ENCODE data around the gene MUC6. TPM values are rescaled to one million over a fixed set of nuclear protein-coding genes. Genes with fewer than 3 reads are reported as not detected.

MUC6 gene
- total and polyA plus RNA-seq, 2 of the 8 experiments (the other 6 are each of a cell fraction or from before 2014, with no cell fraction given): not detected

GRCh38 chr11:1010551-1011319 is 25.8 kb downstream of the MUC6 start (continued):
- TF ChIP-seq, protein P1, sequence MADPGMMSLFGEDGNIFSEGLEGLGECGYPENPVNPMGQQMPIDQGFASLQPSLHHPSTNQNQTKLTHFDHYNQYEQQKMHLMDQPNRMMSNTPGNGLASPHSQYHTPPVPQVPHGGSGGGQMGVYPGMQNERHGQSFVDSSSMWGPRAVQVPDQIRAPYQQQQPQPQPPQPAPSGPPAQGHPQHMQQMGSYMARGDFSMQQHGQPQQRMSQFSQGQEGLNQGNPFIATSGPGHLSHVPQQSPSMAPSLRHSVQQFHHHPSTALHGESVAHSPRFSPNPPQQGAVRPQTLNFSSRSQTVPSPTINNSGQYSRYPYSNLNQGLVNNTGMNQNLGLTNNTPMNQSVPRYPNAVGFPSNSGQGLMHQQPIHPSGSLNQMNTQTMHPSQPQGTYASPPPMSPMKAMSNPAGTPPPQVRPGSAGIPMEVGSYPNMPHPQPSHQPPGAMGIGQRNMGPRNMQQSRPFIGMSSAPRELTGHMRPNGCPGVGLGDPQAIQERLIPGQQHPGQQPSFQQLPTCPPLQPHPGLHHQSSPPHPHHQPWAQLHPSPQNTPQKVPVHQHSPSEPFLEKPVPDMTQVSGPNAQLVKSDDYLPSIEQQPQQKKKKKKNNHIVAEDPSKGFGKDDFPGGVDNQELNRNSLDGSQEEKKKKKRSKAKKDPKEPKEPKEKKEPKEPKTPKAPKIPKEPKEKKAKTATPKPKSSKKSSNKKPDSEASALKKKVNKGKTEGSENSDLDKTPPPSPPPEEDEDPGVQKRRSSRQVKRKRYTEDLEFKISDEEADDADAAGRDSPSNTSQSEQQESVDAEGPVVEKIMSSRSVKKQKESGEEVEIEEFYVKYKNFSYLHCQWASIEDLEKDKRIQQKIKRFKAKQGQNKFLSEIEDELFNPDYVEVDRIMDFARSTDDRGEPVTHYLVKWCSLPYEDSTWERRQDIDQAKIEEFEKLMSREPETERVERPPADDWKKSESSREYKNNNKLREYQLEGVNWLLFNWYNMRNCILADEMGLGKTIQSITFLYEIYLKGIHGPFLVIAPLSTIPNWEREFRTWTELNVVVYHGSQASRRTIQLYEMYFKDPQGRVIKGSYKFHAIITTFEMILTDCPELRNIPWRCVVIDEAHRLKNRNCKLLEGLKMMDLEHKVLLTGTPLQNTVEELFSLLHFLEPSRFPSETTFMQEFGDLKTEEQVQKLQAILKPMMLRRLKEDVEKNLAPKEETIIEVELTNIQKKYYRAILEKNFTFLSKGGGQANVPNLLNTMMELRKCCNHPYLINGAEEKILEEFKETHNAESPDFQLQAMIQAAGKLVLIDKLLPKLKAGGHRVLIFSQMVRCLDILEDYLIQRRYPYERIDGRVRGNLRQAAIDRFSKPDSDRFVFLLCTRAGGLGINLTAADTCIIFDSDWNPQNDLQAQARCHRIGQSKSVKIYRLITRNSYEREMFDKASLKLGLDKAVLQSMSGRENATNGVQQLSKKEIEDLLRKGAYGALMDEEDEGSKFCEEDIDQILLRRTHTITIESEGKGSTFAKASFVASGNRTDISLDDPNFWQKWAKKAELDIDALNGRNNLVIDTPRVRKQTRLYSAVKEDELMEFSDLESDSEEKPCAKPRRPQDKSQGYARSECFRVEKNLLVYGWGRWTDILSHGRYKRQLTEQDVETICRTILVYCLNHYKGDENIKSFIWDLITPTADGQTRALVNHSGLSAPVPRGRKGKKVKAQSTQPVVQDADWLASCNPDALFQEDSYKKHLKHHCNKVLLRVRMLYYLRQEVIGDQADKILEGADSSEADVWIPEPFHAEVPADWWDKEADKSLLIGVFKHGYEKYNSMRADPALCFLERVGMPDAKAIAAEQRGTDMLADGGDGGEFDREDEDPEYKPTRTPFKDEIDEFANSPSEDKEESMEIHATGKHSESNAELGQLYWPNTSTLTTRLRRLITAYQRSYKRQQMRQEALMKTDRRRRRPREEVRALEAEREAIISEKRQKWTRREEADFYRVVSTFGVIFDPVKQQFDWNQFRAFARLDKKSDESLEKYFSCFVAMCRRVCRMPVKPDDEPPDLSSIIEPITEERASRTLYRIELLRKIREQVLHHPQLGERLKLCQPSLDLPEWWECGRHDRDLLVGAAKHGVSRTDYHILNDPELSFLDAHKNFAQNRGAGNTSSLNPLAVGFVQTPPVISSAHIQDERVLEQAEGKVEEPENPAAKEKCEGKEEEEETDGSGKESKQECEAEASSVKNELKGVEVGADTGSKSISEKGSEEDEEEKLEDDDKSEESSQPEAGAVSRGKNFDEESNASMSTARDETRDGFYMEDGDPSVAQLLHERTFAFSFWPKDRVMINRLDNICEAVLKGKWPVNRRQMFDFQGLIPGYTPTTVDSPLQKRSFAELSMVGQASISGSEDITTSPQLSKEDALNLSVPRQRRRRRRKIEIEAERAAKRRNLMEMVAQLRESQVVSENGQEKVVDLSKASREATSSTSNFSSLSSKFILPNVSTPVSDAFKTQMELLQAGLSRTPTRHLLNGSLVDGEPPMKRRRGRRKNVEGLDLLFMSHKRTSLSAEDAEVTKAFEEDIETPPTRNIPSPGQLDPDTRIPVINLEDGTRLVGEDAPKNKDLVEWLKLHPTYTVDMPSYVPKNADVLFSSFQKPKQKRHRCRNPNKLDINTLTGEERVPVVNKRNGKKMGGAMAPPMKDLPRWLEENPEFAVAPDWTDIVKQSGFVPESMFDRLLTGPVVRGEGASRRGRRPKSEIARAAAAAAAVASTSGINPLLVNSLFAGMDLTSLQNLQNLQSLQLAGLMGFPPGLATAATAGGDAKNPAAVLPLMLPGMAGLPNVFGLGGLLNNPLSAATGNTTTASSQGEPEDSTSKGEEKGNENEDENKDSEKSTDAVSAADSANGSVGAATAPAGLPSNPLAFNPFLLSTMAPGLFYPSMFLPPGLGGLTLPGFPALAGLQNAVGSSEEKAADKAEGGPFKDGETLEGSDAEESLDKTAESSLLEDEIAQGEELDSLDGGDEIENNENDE (IDR thresholded peaks at IDR 0.05; ENCODE audit: insufficient replicate concordance, low read length): no peak
- TF ChIP-seq, protein P2, sequence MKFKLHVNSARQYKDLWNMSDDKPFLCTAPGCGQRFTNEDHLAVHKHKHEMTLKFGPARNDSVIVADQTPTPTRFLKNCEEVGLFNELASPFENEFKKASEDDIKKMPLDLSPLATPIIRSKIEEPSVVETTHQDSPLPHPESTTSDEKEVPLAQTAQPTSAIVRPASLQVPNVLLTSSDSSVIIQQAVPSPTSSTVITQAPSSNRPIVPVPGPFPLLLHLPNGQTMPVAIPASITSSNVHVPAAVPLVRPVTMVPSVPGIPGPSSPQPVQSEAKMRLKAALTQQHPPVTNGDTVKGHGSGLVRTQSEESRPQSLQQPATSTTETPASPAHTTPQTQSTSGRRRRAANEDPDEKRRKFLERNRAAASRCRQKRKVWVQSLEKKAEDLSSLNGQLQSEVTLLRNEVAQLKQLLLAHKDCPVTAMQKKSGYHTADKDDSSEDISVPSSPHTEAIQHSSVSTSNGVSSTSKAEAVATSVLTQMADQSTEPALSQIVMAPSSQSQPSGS (IDR thresholded peaks at IDR 0.05; ENCODE audit: low read length): no peak
- TF ChIP-seq EZH2 (IDR thresholded peaks at IDR 0.05; ENCODE audit: low read depth, low read length, severe bottlenecking): no peak
- TF ChIP-seq PHF8 (conservative IDR thresholded peaks at IDR 0.05; ENCODE audit: low read depth, low read length): no peak
- no peak for TF ChIP-seq USF2 (IDR thresholded peaks at IDR 0.05; ENCODE audit: low read length)

All from H1 (cell line).